BJ (cell line): ENCODE results near the gene SSTR1. TPM values are rescaled to one million over a fixed set of nuclear protein-coding genes. Genes with fewer than 3 reads are reported as not detected.

Experiments used
- CTCF ChIA-PET: fragments of 350-600 bp; formaldehyde crosslinking; extraction: SDS; loops from one replicate; lab custom pipeline; 2021; ENCODE audit warnings: antibody characterized with exemption, inconsistent platforms; lab: Yijun Ruan, JAX
- POLR2A ChIA-PET: fragments of 300-600 bp; sonication (Branson Sonifier 250); formaldehyde crosslinking; extraction: SDS; loops from one replicate; lab custom pipeline; 2021; ENCODE audit warnings: antibody characterized with exemption; lab: Charles Lee
- DNase-seq: peaks from one replicate; pipeline ENCODE4 v3.0.0-alpha.2; 2011; ENCODE audit warnings: low read depth
- H3K27me3 ChIP-seq: 2 replicates; pipeline ENCODE4 v1.6.0; 2011; ENCODE audit warnings: low read length; ENCODE audit not compliant: control insufficient read depth, insufficient read depth
- H3K36me3 ChIP-seq: 2 replicates; pipeline ENCODE4 v1.5.1; 2011; ENCODE audit warnings: low read length; ENCODE audit not compliant: control insufficient read depth, insufficient read depth
- H3K4me3 ChIP-seq: 2 replicates; pipeline ENCODE4 v1.5.1; 2011; ENCODE audit warnings: low read depth, mild to moderate bottlenecking, control low read depth, low read length
- polyA plus RNA-seq: library from polyadenylated mRNA; depleted of rRNA; stranded (reverse); fragments of >200 nt; gene quantifications from 2 replicates; pipeline ENCODE4 v1.2.3, GENCODE V29; 2011
- TF ChIP-seq, protein P1 (sequence below): IDR thresholded peaks from 2 replicates; pipeline ENCODE4 v1.5.1; 2011; ENCODE audit warnings: low read depth, mild to moderate bottlenecking, control low read depth, inconsistent platforms, low read length, moderate library complexity; ENCODE audit not compliant: insufficient read depth

Gene SSTR1
- polyA plus RNA-seq, 1 experiment: 55.9 TPM

- TF ChIP-seq, protein P1, sequence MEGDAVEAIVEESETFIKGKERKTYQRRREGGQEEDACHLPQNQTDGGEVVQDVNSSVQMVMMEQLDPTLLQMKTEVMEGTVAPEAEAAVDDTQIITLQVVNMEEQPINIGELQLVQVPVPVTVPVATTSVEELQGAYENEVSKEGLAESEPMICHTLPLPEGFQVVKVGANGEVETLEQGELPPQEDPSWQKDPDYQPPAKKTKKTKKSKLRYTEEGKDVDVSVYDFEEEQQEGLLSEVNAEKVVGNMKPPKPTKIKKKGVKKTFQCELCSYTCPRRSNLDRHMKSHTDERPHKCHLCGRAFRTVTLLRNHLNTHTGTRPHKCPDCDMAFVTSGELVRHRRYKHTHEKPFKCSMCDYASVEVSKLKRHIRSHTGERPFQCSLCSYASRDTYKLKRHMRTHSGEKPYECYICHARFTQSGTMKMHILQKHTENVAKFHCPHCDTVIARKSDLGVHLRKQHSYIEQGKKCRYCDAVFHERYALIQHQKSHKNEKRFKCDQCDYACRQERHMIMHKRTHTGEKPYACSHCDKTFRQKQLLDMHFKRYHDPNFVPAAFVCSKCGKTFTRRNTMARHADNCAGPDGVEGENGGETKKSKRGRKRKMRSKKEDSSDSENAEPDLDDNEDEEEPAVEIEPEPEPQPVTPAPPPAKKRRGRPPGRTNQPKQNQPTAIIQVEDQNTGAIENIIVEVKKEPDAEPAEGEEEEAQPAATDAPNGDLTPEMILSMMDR: no peak
- DNase-seq: no peak
- Histone ChIP-seq H3K27me3 (no peaks in the 10 kb centered on the region), H3K4me3 (no peak overlapping the region), H3K36me3 (no peaks in the 10 kb centered on the region)
- ChIA-PET POLR2A (no interaction called here), CTCF (interaction anchor here (1.0 to 1.1 kb wide), 2 partner anchors 10 to 380 kb away, joined by 3 read pairs; no protein-coding TSS in a partner anchor)
These were observed 13.4 kb downstream of the SSTR1 start for GRCh38 chr14:38221077-38221476.

- POLR2A ChIA-PET: no interaction called here
- no peak for DNase-seq
These were observed 16.6 kb downstream of the SSTR1 start for GRCh38 chr14:38224338-38224737.

GRCh38 chr14:38225946-38226345 is 18.2 kb downstream of the SSTR1 start:
- Histone ChIP-seq H3K4me3 (no peak overlapping the region), H3K27me3 (no peaks in the 10 kb centered on the region), H3K36me3 (no peaks in the 10 kb centered on the region)
- TF ChIP-seq, protein P1: no peak
- ChIA-PET POLR2A (no interaction called here), CTCF (no interaction called here)
- DNase-seq: no peak

More at GRCh38 chr14:38224338-38224737, 16.6 kb downstream of the SSTR1 start:
- TF ChIP-seq, protein P1: no peak
- no peak overlapping the region for H3K4me3 ChIP-seq
- H3K36me3 ChIP-seq: no peaks in the 10 kb centered on the region
- H3K27me3 ChIP-seq: no peaks in the 10 kb centered on the region
- CTCF ChIA-PET: interaction anchor here (0.5 kb wide), 1 partner anchor 27 kb away, joined by 3 read pairs; no protein-coding TSS in a partner anchor

- ChIA-PET CTCF (no interaction called here), POLR2A (no interaction called here)
- Histone ChIP-seq H3K36me3 (no peaks in the 10 kb centered on the region), H3K4me3 (no peak overlapping the region), H3K27me3 (no peaks in the 10 kb centered on the region)
- DNase-seq: no peak
- TF ChIP-seq, protein P1: no peak
These were observed 18.7 kb downstream of the SSTR1 start for GRCh38 chr14:38226366-38226765.

GRCh38 chr14:38233218-38233617 is 25.5 kb downstream of the SSTR1 start:
- ChIA-PET CTCF (no interaction called here), POLR2A (no interaction called here)
- no peaks in the 10 kb centered on the region for H3K27me3 ChIP-seq
- no peak for DNase-seq
- no peaks in the 10 kb centered on the region for H3K36me3 ChIP-seq
- TF ChIP-seq, protein P1: no peak
- H3K4me3 ChIP-seq: no peak overlapping the region
